ENCODE measurements around the gene RNF13. TPM values are rescaled to one million over a fixed set of nuclear protein-coding genes. Genes with fewer than 3 reads are reported as not detected.

The RNF13 gene
- total RNA-seq, 1 experiment from 2014 or later = 76.9 TPM

GRCh38 chr3:149877668-149878067, 64.7 kb downstream of the RNF13 start:
- in situ Hi-C loops (cut with HindIII; ENCODE audit: low pct_unique_long_range_greater_than_20kb, low sequenced_read_pairs) (no loop called here), intact Hi-C loops (cut with micrococcal nuclease; ENCODE audit: unreplicated experiment) (no loop called here)
- Histone ChIP-seq H3K4me3 (ENCODE audit: low read depth in 2 of 2, low read length in 2 of 2) (no peak overlapping the region), H3K36me3 (ENCODE audit: control insufficient read depth, insufficient read depth, low read length) (no peaks in the 10 kb centered on the region; the same call in 1 of the 2 replicates), H3K4me1 (ENCODE audit: control insufficient read depth, insufficient read depth, low read length) (no peaks in the 10 kb centered on the region), H3K9me3 (ENCODE audit: control insufficient read depth, insufficient read depth, low read depth, low read length) (no peaks in the 10 kb centered on the region), H3K27me3 (ENCODE audit: control insufficient read depth, insufficient read depth, low read length) (no peaks in the 10 kb centered on the region), H3K27ac (ENCODE audit: low read length) (no peak overlapping the region)
- POLR2A ChIA-PET = no interaction called here
- CTCF ChIA-PET = no interaction called here
- no peak for ATAC-seq
- DNase-seq (ENCODE audit: low read depth, low spot score) = no peak
- TF ChIP-seq SIN3A (IDR thresholded peaks at IDR 0.05; ENCODE audit: borderline replicate concordance, insufficient read depth, low read depth, low read length) (no peak), POLR2AphosphoS5 (IDR thresholded peaks at IDR 0.05; ENCODE audit: low read depth, low read length) (no peak), TCF7L2 (IDR thresholded peaks at IDR 0.05; ENCODE audit: low read depth, low read length) (no peak)
- no TSS peak for BruUV-seq (replicated peaks)

GRCh38 chr3:149879872-149880271, 66.9 kb downstream of the RNF13 start:
- ATAC-seq (peak; percentile 90), DNase-seq (ENCODE audit: low read depth, low spot score) (peak; percentile 41)
- no peaks in the 10 kb centered on the region; the same call in 1 of the 2 replicates for H3K36me3 ChIP-seq (ENCODE audit: control insufficient read depth, insufficient read depth, low read length)
- no peak overlapping the region for H3K27ac ChIP-seq (ENCODE audit: low read length)
- H3K27me3 ChIP-seq (ENCODE audit: control insufficient read depth, insufficient read depth, low read length) = no peaks in the 10 kb centered on the region
- no TSS peak for BruUV-seq (replicated peaks)
- TF ChIP-seq CTCF (IDR thresholded peaks at IDR 0.05) (peak; percentile 76; the same call in 1 of the 2 replicates), POLR2AphosphoS5 (IDR thresholded peaks at IDR 0.05; ENCODE audit: low read depth, low read length) (no peak)
- POLR2A ChIA-PET = interaction anchor here (0.6 kb wide), 1 partner anchor 66 kb away, joined by 5 read pairs; no protein-coding TSS in a partner anchor
- no peak overlapping the region for H3K4me3 ChIP-seq (ENCODE audit: low read depth in 2 of 2, low read length in 2 of 2)
- intact Hi-C loops (cut with micrococcal nuclease; ENCODE audit: unreplicated experiment) (no loop called here), in situ Hi-C loops (cut with HindIII; ENCODE audit: low pct_unique_long_range_greater_than_20kb, low sequenced_read_pairs) (no loop called here)
- H3K4me1 ChIP-seq (ENCODE audit: control insufficient read depth, insufficient read depth, low read length) = no peaks in the 10 kb centered on the region
- CTCF ChIA-PET = interaction anchor here (0.5 to 0.7 kb wide), 2 partner anchors 16 to 23 kb away, joined by 3 to 4 read pairs; no protein-coding TSS in a partner anchor
- H3K9me3 ChIP-seq (ENCODE audit: control insufficient read depth, insufficient read depth, low read depth, low read length) = no peaks in the 10 kb centered on the region

- Histone ChIP-seq H3K27ac (ENCODE audit: low read length) (no peak overlapping the region), H3K4me3 (ENCODE audit: low read depth in 2 of 2, low read length in 2 of 2) (no peak overlapping the region), H3K9me3 (ENCODE audit: control insufficient read depth, insufficient read depth, low read depth, low read length) (no peaks in the 10 kb centered on the region), H3K27me3 (ENCODE audit: control insufficient read depth, insufficient read depth, low read length) (no peaks in the 10 kb centered on the region), H3K4me1 (ENCODE audit: control insufficient read depth, insufficient read depth, low read length) (no peaks in the 10 kb centered on the region), H3K36me3 (ENCODE audit: control insufficient read depth, insufficient read depth, low read length) (no peaks in the 10 kb centered on the region; the same call in 1 of the 2 replicates)
- TF ChIP-seq TCF7L2 (IDR thresholded peaks at IDR 0.05; ENCODE audit: low read depth, low read length) = no peak
- TF ChIP-seq POLR2AphosphoS5 (IDR thresholded peaks at IDR 0.05; ENCODE audit: low read depth, low read length) = no peak
- no peak for TF ChIP-seq SIN3A (IDR thresholded peaks at IDR 0.05; ENCODE audit: borderline replicate concordance, insufficient read depth, low read depth, low read length)
- TF ChIP-seq CTCF (IDR thresholded peaks at IDR 0.05) = no peak
- no peak for TF ChIP-seq REST (IDR thresholded peaks at IDR 0.05; ENCODE audit: insufficient read depth in 1 of 2, low read depth in 2 of 2, low read length in 1 of 2)
- intact Hi-C loops (cut with micrococcal nuclease; ENCODE audit: unreplicated experiment) = no loop called here
- in situ Hi-C loops (cut with HindIII; ENCODE audit: low pct_unique_long_range_greater_than_20kb, low sequenced_read_pairs) = no loop called here
- DNase-seq (ENCODE audit: low read depth, low spot score) (no peak), ATAC-seq (no peak)
- CTCF ChIA-PET = no interaction called here
- BruUV-seq (replicated peaks) = no TSS peak
- POLR2A ChIA-PET = no interaction called here
Measured at GRCh38 chr3:149881879-149882278, 68.9 kb downstream of the RNF13 start.

Measured in Panc1 (cell line).